IMR-90 (cell line): ENCODE results near the gene MOB3B.

Experiments
- CEBPB ChIP-seq: IDR thresholded peaks from 2 replicates; pipeline ENCODE4 v1.6.1; 2012; ENCODE audit warnings: low read depth, low read length, improper control_type of control experiment
- FOS ChIP-seq: fragments of 150-350 bp; IDR thresholded peaks from 2 replicates; pipeline ENCODE4 v1.6.1; 2016; ENCODE audit warnings: low read depth, low read length
- MXI1 ChIP-seq: IDR thresholded peaks from 2 replicates; pipeline ENCODE4 v1.6.1; 2012; ENCODE audit warnings: low read depth, mild to moderate bottlenecking, low read length, moderate library complexity, borderline replicate concordance
- NFE2L2 ChIP-seq: fragments of 150-350 bp; IDR thresholded peaks from 2 replicates; pipeline ENCODE4 v1.6.1; 2016; ENCODE audit warnings: low read depth, mild to moderate bottlenecking, low read length
- POLR2A ChIP-seq: IDR thresholded peaks from 2 replicates; pipeline ENCODE4 v1.6.1; 2012; ENCODE audit warnings: mild to moderate bottlenecking, low read depth, low read length
- RFX5 ChIP-seq: IDR thresholded peaks from 2 replicates; pipeline ENCODE4 v1.8.0; 2012; ENCODE audit warnings: low read depth, mild to moderate bottlenecking, low read length, moderate library complexity
- SMC3 ChIP-seq: fragments of 150-350 bp; IDR thresholded peaks from 2 replicates; pipeline ENCODE4 v1.6.1; 2016; ENCODE audit warnings: low read depth, mild to moderate bottlenecking, antibody characterized with exemption, low read length, moderate library complexity
- TF ChIP-seq, protein P1 (sequence below): fragments of 150-350 bp; IDR thresholded peaks from 2 replicates; pipeline ENCODE4 v1.6.1; 2016; ENCODE audit warnings: low read depth, mild to moderate bottlenecking, low read length, moderate library complexity, borderline replicate concordance
- TF ChIP-seq, protein P2 (sequence below): conservative IDR thresholded peaks from 2 replicates; pipeline ENCODE4 v1.5.1; 2012; ENCODE audit warnings: mild to moderate bottlenecking, low read depth, low read length, improper control_type of control experiment
- TF ChIP-seq, protein P3 (sequence below): fragments of 150-350 bp; IDR thresholded peaks from 2 replicates; pipeline ENCODE4 v1.6.1; 2017; ENCODE audit warnings: mild to moderate bottlenecking, antibody characterized with exemption, low read length, low read depth

DNA sequence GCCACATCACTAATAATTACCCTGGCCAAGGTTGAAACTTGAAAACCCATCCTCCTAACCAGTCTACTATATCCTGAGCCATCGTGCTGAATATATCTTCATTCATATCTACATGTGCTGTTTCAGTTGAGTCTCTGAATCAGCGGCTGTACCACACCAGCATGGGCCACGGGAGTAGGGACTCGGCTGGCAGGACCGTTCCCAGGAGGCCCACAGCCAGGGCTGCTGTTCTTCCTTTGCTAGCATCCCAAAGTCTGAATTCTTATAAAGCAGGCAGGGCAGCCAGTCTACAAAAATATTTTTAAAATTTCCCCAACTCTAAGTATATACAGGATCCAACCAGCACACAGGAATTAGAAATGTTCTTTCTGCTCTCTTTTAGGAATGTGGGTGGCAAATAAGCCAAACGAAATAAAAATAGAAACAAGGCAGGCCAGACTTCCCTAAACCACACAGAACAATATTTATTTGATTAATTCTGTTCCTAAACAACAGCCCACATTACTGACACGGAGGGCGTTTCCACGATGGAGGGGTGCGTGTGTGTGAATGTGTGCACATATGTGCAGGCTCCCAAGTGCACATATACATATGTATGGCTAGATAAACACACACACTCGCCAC is 189.8 kb downstream of the MOB3B start:
- TF ChIP-seq POLR2A: no peak
- TF ChIP-seq, protein P1, sequence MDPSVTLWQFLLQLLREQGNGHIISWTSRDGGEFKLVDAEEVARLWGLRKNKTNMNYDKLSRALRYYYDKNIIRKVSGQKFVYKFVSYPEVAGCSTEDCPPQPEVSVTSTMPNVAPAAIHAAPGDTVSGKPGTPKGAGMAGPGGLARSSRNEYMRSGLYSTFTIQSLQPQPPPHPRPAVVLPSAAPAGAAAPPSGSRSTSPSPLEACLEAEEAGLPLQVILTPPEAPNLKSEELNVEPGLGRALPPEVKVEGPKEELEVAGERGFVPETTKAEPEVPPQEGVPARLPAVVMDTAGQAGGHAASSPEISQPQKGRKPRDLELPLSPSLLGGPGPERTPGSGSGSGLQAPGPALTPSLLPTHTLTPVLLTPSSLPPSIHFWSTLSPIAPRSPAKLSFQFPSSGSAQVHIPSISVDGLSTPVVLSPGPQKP: no peak
- TF ChIP-seq, protein P2, sequence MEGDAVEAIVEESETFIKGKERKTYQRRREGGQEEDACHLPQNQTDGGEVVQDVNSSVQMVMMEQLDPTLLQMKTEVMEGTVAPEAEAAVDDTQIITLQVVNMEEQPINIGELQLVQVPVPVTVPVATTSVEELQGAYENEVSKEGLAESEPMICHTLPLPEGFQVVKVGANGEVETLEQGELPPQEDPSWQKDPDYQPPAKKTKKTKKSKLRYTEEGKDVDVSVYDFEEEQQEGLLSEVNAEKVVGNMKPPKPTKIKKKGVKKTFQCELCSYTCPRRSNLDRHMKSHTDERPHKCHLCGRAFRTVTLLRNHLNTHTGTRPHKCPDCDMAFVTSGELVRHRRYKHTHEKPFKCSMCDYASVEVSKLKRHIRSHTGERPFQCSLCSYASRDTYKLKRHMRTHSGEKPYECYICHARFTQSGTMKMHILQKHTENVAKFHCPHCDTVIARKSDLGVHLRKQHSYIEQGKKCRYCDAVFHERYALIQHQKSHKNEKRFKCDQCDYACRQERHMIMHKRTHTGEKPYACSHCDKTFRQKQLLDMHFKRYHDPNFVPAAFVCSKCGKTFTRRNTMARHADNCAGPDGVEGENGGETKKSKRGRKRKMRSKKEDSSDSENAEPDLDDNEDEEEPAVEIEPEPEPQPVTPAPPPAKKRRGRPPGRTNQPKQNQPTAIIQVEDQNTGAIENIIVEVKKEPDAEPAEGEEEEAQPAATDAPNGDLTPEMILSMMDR: no peak
- no peak for TF ChIP-seq FOS
- no peak for TF ChIP-seq RFX5
- TF ChIP-seq, protein P3, sequence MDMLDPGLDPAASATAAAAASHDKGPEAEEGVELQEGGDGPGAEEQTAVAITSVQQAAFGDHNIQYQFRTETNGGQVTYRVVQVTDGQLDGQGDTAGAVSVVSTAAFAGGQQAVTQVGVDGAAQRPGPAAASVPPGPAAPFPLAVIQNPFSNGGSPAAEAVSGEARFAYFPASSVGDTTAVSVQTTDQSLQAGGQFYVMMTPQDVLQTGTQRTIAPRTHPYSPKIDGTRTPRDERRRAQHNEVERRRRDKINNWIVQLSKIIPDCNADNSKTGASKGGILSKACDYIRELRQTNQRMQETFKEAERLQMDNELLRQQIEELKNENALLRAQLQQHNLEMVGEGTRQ: no peak
- TF ChIP-seq MXI1: no peak
- no peak for TF ChIP-seq SMC3
- no peak for TF ChIP-seq CEBPB
- no peak for TF ChIP-seq NFE2L2
